Measurements from ENCODE around the gene DNAI1. TPM values are rescaled to one million over a fixed set of nuclear protein-coding genes. Genes with fewer than 3 reads are reported as not detected.

The DNAI1 gene
- total RNA-seq, 2 donors from 2014 or later = not detected

DNA sequence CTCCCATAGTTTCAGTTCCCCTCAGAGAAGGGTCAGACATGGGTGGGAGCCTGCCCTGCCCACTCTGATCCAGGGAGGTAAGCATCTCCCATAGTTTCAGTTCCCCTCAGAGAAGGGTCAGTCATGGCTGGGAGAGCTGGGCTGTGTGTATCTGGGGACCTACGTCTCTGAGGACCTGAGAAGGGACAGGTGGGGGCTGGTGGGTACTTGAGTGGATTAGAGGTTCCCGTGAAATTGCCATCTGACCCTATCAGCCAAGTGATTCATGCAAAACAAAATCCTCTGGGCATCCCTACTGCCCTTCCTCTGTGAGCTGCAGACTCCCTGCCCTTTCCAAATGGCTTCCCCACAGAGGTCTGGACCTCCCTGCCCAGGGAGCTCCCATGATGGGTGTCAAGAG is 60.3 kb downstream of the DNAI1 start:
- peaks cover 3% of the 10 kb centered on the region for H3K4me1 ChIP-seq

DNA sequence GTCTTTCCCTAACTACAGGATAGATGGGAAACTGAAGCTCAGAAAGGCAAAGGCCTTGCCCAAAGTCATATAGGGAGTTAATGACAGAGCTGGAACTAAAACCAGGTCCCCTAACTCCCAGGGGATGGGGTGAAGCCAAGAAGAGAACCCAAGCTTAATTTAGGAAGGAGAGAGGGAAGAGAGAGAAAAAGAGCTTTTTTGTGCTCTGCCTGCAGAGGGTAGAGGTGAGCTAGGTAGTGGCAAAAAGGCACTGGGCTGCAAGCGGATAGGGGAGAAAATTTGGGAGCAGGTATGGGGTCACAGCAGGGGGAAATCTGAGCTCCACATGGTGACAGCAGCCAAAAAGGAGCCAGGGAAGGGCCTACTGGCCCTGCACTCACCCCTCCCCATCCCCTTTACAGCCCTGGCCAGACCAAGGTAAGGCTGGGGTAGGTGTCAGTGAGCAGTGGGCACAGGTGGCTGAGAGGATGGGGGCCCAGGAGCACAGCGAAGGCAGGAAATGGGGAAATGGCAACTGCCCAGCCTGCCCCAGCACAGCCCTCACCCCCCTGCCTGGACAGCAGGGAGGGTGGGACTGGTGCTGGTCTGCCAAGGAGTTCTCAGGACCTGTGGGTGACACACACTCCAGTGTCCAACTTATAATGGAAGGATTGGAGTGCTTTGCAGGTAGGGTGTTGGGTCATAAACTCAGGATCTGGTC is 60.9 kb downstream of the DNAI1 start:
- Histone ChIP-seq H3K9ac (ENCODE audit: low read depth in 2 of 2, low read length in 2 of 2) (no peak overlapping the region), H3K36me3 (no peaks in the 10 kb centered on the region), H3K4me3 (no peak overlapping the region), H3K27ac (no peak overlapping the region), H3K9me3 (no peaks in the 10 kb centered on the region), H3K27me3 (no peaks in the 10 kb centered on the region), H3K4me1 (peaks cover 3% of the 10 kb centered on the region)
- TF ChIP-seq, protein P1, sequence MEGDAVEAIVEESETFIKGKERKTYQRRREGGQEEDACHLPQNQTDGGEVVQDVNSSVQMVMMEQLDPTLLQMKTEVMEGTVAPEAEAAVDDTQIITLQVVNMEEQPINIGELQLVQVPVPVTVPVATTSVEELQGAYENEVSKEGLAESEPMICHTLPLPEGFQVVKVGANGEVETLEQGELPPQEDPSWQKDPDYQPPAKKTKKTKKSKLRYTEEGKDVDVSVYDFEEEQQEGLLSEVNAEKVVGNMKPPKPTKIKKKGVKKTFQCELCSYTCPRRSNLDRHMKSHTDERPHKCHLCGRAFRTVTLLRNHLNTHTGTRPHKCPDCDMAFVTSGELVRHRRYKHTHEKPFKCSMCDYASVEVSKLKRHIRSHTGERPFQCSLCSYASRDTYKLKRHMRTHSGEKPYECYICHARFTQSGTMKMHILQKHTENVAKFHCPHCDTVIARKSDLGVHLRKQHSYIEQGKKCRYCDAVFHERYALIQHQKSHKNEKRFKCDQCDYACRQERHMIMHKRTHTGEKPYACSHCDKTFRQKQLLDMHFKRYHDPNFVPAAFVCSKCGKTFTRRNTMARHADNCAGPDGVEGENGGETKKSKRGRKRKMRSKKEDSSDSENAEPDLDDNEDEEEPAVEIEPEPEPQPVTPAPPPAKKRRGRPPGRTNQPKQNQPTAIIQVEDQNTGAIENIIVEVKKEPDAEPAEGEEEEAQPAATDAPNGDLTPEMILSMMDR (IDR thresholded peaks at IDR 0.05) = no peak
- intact Hi-C loops (cut with DNase I) = no loop called here
- DNase-seq = no peak

More for the DNA sequence above, 60.3 kb downstream of the DNAI1 start:
- no peaks in the 10 kb centered on the region for H3K27me3 ChIP-seq
- DNase-seq = no peak
- no peaks in the 10 kb centered on the region for H3K36me3 ChIP-seq
- no peak overlapping the region for H3K4me3 ChIP-seq
- TF ChIP-seq, protein P1 (IDR thresholded peaks at IDR 0.05) = no peak
- H3K9me3 ChIP-seq = no peaks in the 10 kb centered on the region
- H3K9ac ChIP-seq (ENCODE audit: low read depth in 2 of 2, low read length in 2 of 2) = no peak overlapping the region
- no peak overlapping the region for H3K27ac ChIP-seq
- intact Hi-C loops (cut with DNase I) = no loop called here

DNA sequence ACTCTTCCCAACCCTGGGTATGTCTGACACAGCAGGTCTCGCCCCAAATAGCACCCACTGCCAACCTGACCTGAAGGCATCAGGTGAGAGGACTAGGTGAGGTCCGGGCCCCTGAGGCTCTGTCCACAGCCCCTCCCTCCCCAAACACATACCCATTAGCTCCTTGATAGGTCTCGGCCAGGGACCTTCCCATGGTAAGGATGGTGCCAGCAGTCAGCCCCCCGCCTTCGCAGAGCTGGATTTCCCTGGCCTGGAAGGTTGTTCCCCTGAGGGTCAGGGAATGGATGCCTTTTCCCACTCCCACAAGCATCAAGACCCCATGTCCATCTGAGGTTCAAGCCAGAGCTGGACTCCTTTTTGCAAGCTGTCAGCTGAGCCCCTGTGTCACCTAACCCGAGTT is 61.5 kb downstream of the DNAI1 start:
- H3K36me3 ChIP-seq = no peaks in the 10 kb centered on the region
- H3K27ac ChIP-seq = no peak overlapping the region
- DNase-seq = no peak
- TF ChIP-seq, protein P1 (IDR thresholded peaks at IDR 0.05) = no peak
- intact Hi-C loops (cut with DNase I) = no loop called here
- H3K4me1 ChIP-seq = peaks cover 3% of the 10 kb centered on the region
- no peak overlapping the region for H3K9ac ChIP-seq (ENCODE audit: low read depth in 2 of 2, low read length in 2 of 2)
- no peaks in the 10 kb centered on the region for H3K9me3 ChIP-seq
- H3K27me3 ChIP-seq = no peaks in the 10 kb centered on the region
- H3K4me3 ChIP-seq = no peak overlapping the region

DNA sequence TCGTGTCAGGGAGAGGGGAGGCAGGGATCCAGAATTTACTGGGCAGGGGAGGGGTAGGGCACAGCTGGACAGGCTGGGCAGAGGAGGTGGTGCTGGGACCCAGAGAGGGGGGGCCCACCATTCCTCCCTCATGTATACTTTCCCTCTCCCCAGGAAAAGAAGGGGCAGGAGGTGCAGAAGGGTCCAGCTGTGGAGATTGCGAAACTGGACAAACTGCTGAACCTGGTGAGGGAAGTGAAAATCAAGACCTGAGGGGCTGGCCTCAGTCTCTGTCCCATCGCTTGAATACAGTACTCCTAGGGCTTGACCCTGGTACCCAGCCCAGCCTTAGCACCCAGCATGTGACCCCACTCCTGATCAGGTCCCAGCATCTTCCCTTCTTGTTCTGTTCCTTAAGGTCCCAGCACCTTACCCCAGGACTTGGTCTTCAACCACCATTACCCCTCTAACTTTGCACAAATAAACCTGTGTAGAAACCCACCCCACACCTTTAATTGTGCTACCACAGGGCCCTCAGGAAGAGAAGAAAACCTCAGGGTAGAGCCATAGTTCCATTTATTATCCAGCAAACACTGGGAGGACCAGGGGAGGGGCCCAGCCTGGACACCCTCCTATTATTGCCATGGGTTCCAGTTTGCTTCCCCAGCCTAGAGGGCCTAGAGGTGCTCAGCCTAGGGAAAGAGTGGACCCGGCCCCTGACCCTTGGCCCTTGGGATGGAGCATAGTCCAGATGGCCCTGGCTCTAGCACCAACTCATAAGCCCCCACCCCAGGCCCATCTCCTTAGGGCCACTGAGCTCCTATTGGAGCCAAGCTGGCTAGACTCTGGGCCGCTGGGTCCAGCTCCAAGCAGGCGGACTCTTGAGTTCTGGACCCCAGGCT is 62.1 kb downstream of the DNAI1 start:
- H3K9me3 ChIP-seq = no peaks in the 10 kb centered on the region
- DNase-seq = no peak
- TF ChIP-seq, protein P1 (IDR thresholded peaks at IDR 0.05) = no peak
- no peak overlapping the region for H3K27ac ChIP-seq
- H3K36me3 ChIP-seq = no peaks in the 10 kb centered on the region
- intact Hi-C loops (cut with DNase I) = no loop called here
- H3K27me3 ChIP-seq = no peaks in the 10 kb centered on the region
- H3K4me3 ChIP-seq = no peak overlapping the region
- H3K4me1 ChIP-seq = peaks cover 3% of the 10 kb centered on the region
- no peak overlapping the region for H3K9ac ChIP-seq (ENCODE audit: low read depth in 2 of 2, low read length in 2 of 2)

DNA sequence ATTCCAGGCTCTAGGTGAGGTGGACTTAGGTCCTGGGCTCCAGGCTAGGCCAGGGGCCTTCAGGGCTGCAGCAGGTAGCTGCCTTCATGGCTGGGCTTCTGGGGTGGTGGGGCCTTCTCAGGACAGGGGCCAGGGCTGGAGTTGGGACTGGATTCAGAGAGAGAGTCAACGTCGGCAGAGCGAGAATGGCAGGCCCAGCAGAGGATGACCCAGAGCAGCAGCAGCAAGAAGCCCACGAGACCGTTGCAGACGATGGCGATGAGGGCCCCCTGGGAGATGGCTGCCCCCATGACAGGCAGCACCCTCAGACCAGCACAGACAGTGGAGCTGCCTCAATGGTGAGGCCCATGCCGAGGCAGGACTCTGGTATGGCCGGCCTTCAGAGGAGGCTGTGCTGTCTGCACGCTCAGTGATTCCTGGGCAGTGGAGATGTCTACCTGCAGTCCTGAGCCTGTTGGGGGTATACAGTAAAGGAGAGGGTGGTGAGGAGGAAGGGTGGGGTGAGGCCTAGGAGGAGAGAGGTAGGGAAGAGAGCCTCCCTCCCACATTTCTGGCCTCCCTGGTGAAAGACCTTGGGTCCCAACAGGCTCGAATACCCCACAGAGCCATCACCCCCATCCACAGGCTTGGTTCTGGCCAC is 62.9 kb downstream of the DNAI1 start:
- DNase-seq = no peak
- Histone ChIP-seq H3K4me1 (peaks cover 3% of the 10 kb centered on the region), H3K27me3 (no peaks in the 10 kb centered on the region), H3K9ac (ENCODE audit: low read depth in 2 of 2, low read length in 2 of 2) (no peak overlapping the region), H3K9me3 (no peaks in the 10 kb centered on the region), H3K27ac (no peak overlapping the region), H3K4me3 (no peak overlapping the region), H3K36me3 (no peaks in the 10 kb centered on the region)
- intact Hi-C loops (cut with DNase I) = no loop called here
- TF ChIP-seq, protein P1 (IDR thresholded peaks at IDR 0.05) = no peak
